ENCODE data around the gene TIMM21. TPM values are rescaled to one million over a fixed set of nuclear protein-coding genes. Genes with fewer than 3 reads are reported as not detected.
A peak's percentile ranks its signal among the peaks of the same experiment; 100 is the strongest.

The TIMM21 gene
- total RNA-seq, 1 experiment from 2014 or later, result 46.0 TPM

DNA sequence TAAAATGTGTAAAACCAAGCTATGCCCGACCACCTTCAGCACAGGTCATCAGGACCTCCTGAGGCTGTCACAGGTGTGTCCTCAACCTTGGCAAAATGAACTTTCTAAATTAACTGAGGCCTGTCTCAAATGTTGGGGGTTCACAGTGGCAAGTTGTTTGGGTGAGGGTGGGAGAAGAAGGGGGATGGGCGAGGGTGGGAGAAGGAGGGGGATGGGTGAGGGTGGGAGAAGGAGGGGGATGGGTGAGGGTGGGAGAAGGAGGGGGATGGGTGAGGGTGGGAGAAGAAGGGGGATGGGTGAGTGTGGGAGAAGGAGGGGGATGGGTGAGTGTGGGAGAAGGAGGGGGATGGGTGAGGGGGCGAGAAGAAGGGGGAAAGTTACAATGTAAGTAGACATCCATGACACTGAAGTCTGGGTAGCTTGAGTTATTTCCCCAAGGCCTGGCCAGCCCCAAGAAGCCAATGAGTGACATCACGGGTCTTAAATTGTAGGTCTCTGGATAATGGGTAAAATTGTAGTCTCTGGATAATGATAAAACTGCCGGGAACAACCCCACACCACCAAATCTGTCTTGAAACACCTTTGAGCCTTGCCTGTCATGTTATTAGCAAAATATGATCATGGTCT is 56.3 kb downstream of the TIMM21 start:
- no peaks in the 10 kb centered on the region for H3K9me3 ChIP-seq (ENCODE audit: control insufficient read depth, low read depth, low read length)
- no peaks in the 10 kb centered on the region for H3K4me1 ChIP-seq (ENCODE audit: insufficient read depth, low read length)
- H3K4me2 ChIP-seq (ENCODE audit: insufficient read depth, insufficient read length, low read length), result no peak overlapping the region
- H2AFZ ChIP-seq (ENCODE audit: low read length), result no peak overlapping the region
- Mint-ChIP-seq H3K4me1 (no peaks in the 10 kb centered on the region), H3K27me3 (ENCODE audit: low read depth) (no peaks in the 10 kb centered on the region), H3K36me3 (ENCODE audit: insufficient read depth in 1 of 3, low read depth in 3 of 3) (peaks cover 0 to 5% (median 5%) of the 10 kb centered on the region in 3 experiments; a peak in 3 of 7 replicates), H3K27ac (0 out of 7 replicates have a peak overlapping the region, but pooled peaks of 1 of the 3 experiments have one; percentile 48), H3K4me3 (no peak overlapping the region), H3K9me3 (peaks cover 11 to 12% of the 10 kb centered on the region in 2 experiments)
- H3T11ph ChIP-seq (ENCODE audit: low read length), result no peak overlapping the region
- no peak overlapping the region for H2BK20ac ChIP-seq (ENCODE audit: low read depth, low read length, poor library complexity, severe bottlenecking)
- no peak overlapping the region for H3K56ac ChIP-seq (ENCODE audit: insufficient read length, low read depth, low read length)
- H4K8ac ChIP-seq (replicated peaks; ENCODE audit: insufficient read length, low read depth, low read length), result no peak overlapping the region
- no peak overlapping the region for H3K18ac ChIP-seq (ENCODE audit: insufficient read length, low read depth, low read length)
- H4K20me1 ChIP-seq (ENCODE audit: control insufficient read depth, insufficient read depth, insufficient read length), result no peaks in the 10 kb centered on the region
- H3K14ac ChIP-seq (ENCODE audit: insufficient read depth, low read length), result no peak overlapping the region
- no peaks in the 10 kb centered on the region for H3K23me2 ChIP-seq (ENCODE audit: insufficient read length, low read depth, low read length, poor library complexity, severe bottlenecking)
- no peak overlapping the region for H3K23ac ChIP-seq (ENCODE audit: insufficient read length, low read depth, low read length)
- H2BK12ac ChIP-seq (ENCODE audit: insufficient read length, low read depth, low read length), result no peak overlapping the region
- no peaks in the 10 kb centered on the region for H3K79me2 ChIP-seq (ENCODE audit: insufficient read depth, low read length)
- 100% methylated on average over 1 of the region's 5 CpGs for WGBS (ENCODE audit: extremely low coverage, insufficient read length, low lambda C conversion rate)
- no peak overlapping the region for H2AK5ac ChIP-seq (ENCODE audit: insufficient read length, low read length)
- H4K5ac ChIP-seq (ENCODE audit: insufficient read length, low read depth, low read length), result no peak overlapping the region
- TF ChIP-seq, protein P1, sequence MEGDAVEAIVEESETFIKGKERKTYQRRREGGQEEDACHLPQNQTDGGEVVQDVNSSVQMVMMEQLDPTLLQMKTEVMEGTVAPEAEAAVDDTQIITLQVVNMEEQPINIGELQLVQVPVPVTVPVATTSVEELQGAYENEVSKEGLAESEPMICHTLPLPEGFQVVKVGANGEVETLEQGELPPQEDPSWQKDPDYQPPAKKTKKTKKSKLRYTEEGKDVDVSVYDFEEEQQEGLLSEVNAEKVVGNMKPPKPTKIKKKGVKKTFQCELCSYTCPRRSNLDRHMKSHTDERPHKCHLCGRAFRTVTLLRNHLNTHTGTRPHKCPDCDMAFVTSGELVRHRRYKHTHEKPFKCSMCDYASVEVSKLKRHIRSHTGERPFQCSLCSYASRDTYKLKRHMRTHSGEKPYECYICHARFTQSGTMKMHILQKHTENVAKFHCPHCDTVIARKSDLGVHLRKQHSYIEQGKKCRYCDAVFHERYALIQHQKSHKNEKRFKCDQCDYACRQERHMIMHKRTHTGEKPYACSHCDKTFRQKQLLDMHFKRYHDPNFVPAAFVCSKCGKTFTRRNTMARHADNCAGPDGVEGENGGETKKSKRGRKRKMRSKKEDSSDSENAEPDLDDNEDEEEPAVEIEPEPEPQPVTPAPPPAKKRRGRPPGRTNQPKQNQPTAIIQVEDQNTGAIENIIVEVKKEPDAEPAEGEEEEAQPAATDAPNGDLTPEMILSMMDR (conservative IDR thresholded peaks at IDR 0.05), result no peak
- H2BK120ac ChIP-seq (ENCODE audit: low read depth, low read length, poor library complexity, severe bottlenecking), result no peak overlapping the region
- H3K27ac ChIP-seq (ENCODE audit: insufficient read length, low read depth, low read length), result no peak overlapping the region
- H3K79me1 ChIP-seq (ENCODE audit: insufficient read depth, low read depth, low read length, poor library complexity, severe bottlenecking), result no peaks in the 10 kb centered on the region
- no peak for DNase-seq
- no peak overlapping the region for H3K4ac ChIP-seq (ENCODE audit: low read depth, low read length)
- no peak overlapping the region for H3K9ac ChIP-seq (ENCODE audit: extremely low read depth, insufficient read length, low read length)
- no peak overlapping the region for H2BK15ac ChIP-seq (ENCODE audit: low read depth, low read length)
- no peak overlapping the region for H2BK5ac ChIP-seq (ENCODE audit: insufficient read length, low read length)
- H4K91ac ChIP-seq (ENCODE audit: insufficient read length, low read depth, low read length), result no peak overlapping the region
- H3K27me3 ChIP-seq (ENCODE audit: insufficient read depth, low read length), result no peaks in the 10 kb centered on the region

Other genes with a start within 250 kb of the TIMM21 start
- gene FBXO15, start 689 bp upstream of the TIMM21 start, total RNA-seq (2021), result 0.39 and 0.48 TPM in 2 replicates
- 87.9 and 93.2 TPM in 2 replicates for gene CYB5A, start 143.4 kb downstream of the TIMM21 start, total RNA-seq (2021)
- gene C18orf63, start 167.3 kb downstream of the TIMM21 start, total RNA-seq (2021), result not detected in 2 replicates